ENCODE results near the gene BCKDHA.

Gene BCKDHA

DNA sequence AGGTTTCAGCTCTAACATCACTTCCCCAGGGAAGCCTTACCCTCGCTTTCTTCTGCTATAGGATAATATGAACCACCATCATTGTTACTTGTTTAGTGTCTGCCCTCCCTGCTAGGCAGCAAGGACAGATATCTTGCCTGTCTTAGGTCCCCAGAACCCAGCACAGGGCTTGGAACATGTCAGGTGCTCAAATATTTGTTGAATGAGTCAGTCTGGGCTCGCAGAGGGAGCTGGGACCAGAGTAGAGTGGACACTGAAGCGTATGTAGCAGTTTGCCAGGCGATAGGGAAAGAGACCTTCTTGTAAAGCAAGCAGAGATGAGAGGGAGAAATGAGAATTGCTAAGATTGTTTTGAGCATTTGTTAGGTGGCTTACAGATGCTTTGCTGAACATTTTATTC is 11.7 kb downstream of the BCKDHA start:
- H3K9me3 Mint-ChIP-seq, result no peaks in the 10 kb centered on the region
- no peak overlapping the region for H3K4me3 Mint-ChIP-seq
- H3K4me1 Mint-ChIP-seq, result peaks cover 5% of the 10 kb centered on the region
- DNase-seq (no peak), ATAC-seq (no peak)
- H3K27ac Mint-ChIP-seq, result no peak overlapping the region
- H3K27me3 Mint-ChIP-seq, result no peaks in the 10 kb centered on the region

DNA sequence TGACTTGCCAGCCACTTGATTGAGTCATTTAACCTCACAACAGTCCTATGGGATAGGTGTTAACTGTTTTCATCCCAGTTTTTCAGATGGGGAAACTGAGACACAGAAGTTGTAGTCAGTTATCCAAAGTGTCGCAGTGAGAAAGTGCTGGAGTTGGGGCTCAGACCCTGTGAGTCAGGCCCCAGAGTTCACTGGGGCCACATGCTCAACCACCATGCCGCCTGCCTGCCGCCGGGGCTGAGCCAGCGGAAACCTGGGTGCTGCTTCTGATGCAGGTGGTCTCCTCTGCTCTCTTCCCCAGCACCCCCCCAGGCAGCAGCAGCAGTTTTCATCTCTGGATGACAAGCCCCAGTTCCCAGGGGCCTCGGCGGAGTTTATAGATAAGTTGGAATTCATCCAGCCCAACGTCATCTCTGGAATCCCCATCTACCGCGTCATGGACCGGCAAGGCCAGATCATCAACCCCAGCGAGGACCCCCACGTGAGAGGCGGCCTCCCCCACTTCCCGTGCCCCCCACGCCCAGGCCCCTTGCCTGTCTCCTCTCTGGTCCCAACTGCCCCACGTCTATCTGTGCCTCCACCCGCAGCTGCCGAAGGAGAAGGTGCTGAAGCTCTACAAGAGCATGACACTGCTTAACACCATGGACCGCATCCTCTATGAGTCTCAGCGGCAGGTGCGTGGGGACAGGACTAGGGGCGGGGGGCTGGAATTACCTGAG is 12.9 kb downstream of the BCKDHA start:
- peak overlapping the region in 1 of 2 donors; percentile 21 for H3K27ac Mint-ChIP-seq
- no peak overlapping the region for H3K4me3 Mint-ChIP-seq
- no peaks in the 10 kb centered on the region for H3K9me3 Mint-ChIP-seq
- ATAC-seq (no peak), DNase-seq (no peak)
- H3K27me3 Mint-ChIP-seq, result no peaks in the 10 kb centered on the region
- H3K4me1 Mint-ChIP-seq, result peaks cover 5% of the 10 kb centered on the region

DNA sequence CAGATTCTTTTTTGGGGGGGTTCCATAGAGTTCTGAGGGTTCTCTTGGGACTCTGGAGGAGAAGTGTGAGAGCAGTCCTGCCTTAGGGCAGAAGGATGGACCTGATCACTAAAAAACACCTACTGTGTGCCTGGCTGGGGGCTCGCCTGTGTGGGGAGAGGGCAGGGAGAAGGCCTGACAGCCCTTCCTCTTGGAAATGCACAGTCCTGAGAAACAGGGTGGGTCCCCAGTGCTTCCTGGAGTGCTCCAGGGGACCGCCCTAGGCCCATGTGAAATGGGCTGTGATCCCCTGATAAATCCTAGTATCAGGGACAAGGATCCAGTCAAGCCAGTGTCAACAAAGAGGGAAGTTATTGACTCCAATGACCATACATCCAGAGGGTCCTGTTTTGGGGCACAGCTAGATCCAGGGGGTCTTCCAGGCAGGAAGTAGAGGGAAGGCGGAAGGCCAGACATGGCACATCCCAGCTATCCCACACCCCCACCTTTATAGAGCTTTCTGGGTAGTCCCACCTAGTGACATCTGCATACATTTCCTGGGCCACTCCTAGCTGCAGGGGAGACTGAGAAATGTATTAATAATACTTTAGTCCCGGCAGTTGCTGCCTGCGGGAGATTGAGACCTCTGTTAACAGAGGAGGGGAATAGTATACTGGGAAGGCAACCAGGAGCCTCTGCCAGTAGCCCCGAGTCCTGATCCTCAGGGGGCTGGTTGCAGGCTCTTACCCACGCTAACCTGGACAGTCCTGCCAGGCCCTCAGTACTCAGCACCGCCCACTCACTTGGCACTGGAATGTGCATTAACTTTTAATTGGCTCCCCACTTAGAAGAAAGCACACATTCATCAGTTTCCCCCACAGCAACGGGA is 13.7 kb downstream of the BCKDHA start:
- Mint-ChIP-seq H3K27ac (no peak overlapping the region), H3K4me3 (no peak overlapping the region), H3K4me1 (peaks cover 5% of the 10 kb centered on the region), H3K27me3 (no peaks in the 10 kb centered on the region), H3K9me3 (no peaks in the 10 kb centered on the region)
- ATAC-seq (no peak), DNase-seq (no peak)

GRCh38 chr19:41411968-41412265 is 14.3 kb downstream of the BCKDHA start:
- Mint-ChIP-seq H3K27me3 (no peaks in the 10 kb centered on the region), H3K4me1 (peaks cover 5% of the 10 kb centered on the region), H3K4me3 (no peak overlapping the region), H3K9me3 (no peaks in the 10 kb centered on the region), H3K27ac (peak overlapping the region in 1 of 2 donors; percentile 59)
- ATAC-seq (no peak), DNase-seq (no peak)

GRCh38 chr19:41412953-41413352 is 15.3 kb downstream of the BCKDHA start:
- no peak for DNase-seq
- peaks cover 5% of the 10 kb centered on the region for H3K4me1 Mint-ChIP-seq
- H3K27ac Mint-ChIP-seq, result no peak overlapping the region
- ATAC-seq, result no peak
- H3K27me3 Mint-ChIP-seq, result no peaks in the 10 kb centered on the region
- no peaks in the 10 kb centered on the region for H3K9me3 Mint-ChIP-seq
- H3K4me3 Mint-ChIP-seq, result no peak overlapping the region

- Mint-ChIP-seq H3K27ac (no peak overlapping the region), H3K4me1 (peaks cover 5% of the 10 kb centered on the region), H3K27me3 (no peaks in the 10 kb centered on the region), H3K4me3 (no peak overlapping the region), H3K9me3 (no peaks in the 10 kb centered on the region)
- ATAC-seq (no peak), DNase-seq (no peak)
Observed at GRCh38 chr19:41413947-41414346, 16.3 kb downstream of the BCKDHA start.

DNA sequence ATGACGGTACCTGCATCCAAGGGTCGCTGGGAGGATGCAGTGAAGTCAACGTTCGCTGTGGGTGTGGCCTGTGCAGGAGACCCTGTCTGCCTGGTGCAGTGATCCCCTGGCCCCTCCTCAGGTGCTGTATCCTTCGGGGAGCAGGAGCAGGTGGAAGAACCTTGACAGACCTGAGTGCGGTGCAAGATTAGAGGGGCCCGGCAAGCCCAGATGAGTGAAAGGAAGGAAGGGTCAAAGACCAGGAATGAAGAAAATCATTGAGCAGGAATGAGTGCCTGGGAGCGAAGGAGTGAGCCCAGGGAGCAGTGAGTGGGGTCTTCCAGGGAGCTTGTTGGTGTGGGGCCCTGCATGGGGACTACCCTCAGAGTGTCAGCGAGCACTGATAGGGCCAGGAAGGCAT is 16.8 kb downstream of the BCKDHA start:
- Mint-ChIP-seq H3K9me3 (no peaks in the 10 kb centered on the region), H3K27ac (peak overlapping the region in 1 of 2 donors; percentile 0)

GRCh38 chr19:41415154-41415571 is 17.5 kb downstream of the BCKDHA start:
- no peak overlapping the region for H3K4me3 Mint-ChIP-seq
- H3K4me1 Mint-ChIP-seq, result peaks cover 5% of the 10 kb centered on the region
- no peak overlapping the region for H3K27ac Mint-ChIP-seq
- DNase-seq, result no peak
- ATAC-seq, result no peak
- no peaks in the 10 kb centered on the region for H3K27me3 Mint-ChIP-seq
- H3K9me3 Mint-ChIP-seq, result no peaks in the 10 kb centered on the region

More for the DNA sequence above, 16.8 kb downstream of the BCKDHA start:
- no peak overlapping the region for H3K4me3 Mint-ChIP-seq
- no peaks in the 10 kb centered on the region for H3K27me3 Mint-ChIP-seq
- ATAC-seq (no peak), DNase-seq (no peak)
- peaks cover 5% of the 10 kb centered on the region for H3K4me1 Mint-ChIP-seq

DNA sequence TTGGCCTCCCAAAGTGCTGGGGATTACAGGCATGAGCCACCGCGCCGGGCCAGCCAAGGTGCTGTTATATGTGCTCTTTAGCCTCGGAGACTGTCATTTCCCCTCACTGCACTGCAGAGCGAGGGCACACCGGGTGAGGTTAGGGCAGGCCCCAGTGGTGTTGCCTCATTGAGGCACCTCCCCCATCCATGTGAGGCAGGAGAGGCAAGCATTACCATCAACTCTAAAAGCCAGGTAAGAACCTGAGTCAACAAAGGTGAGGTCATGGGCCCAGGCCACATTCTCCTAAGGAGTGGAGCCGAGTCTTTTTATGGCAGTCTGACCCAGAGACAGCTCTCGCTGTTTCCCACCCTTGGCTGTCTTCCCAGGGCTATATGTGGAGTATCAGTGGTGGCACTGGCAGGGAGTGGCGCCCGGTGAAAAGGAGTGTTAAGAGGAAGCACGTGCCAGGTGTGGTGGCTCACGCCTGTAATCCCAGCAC is 18.6 kb downstream of the BCKDHA start:
- Mint-ChIP-seq H3K4me3 (no peak overlapping the region), H3K27me3 (no peaks in the 10 kb centered on the region), H3K27ac (no peak overlapping the region), H3K4me1 (no peaks in the 10 kb centered on the region), H3K9me3 (no peaks in the 10 kb centered on the region)
- ATAC-seq (no peak), DNase-seq (no peak)

DNA sequence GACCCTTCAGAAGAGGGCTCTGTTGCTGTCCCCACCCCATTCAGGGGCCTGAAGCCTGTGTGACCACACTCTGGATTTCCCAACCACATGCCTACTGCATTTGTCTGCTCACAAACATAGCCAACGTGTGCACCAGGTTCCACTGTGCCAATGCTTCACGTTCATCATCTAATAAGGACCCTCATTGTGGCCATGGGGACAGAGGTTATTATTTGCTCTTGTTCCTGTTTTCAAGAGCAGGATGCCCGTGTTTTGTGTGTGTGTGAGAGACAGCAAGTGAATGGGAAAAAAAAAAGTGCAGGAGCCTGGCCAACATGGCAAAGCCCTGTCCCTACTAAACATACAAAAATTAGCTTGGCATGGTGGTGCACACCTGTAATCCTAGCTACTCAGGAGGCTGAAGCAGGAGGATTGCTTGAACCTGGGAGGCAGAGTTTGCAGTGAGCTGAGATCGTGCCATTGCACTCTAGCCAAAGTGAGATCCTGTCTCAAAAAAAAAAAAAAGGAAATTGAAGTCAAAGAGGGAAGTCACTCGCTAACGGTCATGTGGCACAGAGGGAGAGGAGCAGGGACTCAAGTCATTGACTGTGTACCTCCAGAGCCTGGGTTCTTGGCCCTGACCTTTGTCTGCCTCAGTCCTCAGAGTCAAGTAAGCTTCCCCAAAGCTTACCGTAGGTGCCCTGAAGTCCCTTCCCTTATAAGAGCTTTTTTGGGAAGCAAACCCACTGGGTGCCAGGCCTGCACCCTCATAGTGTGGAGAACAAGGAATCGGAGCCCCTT is 22.7 kb downstream of the BCKDHA start:
- Mint-ChIP-seq H3K27me3 (no peaks in the 10 kb centered on the region), H3K4me1 (no peaks in the 10 kb centered on the region), H3K27ac (no peak overlapping the region), H3K9me3 (no peaks in the 10 kb centered on the region), H3K4me3 (no peak overlapping the region)
- no peak for DNase-seq
- no peak for ATAC-seq

- Mint-ChIP-seq H3K27ac (no peak overlapping the region), H3K27me3 (no peaks in the 10 kb centered on the region), H3K4me1 (peaks cover 1% of the 10 kb centered on the region), H3K9me3 (no peaks in the 10 kb centered on the region), H3K4me3 (no peak overlapping the region)
- DNase-seq (no peak), ATAC-seq (no peak)
Observed at GRCh38 chr19:41421314-41421713, 23.7 kb downstream of the BCKDHA start.

GRCh38 chr19:41421973-41422372 is 24.4 kb downstream of the BCKDHA start:
- H3K4me1 Mint-ChIP-seq, result peaks cover 8% of the 10 kb centered on the region
- H3K4me3 Mint-ChIP-seq, result no peak overlapping the region
- DNase-seq (no peak), ATAC-seq (no peak)
- no peaks in the 10 kb centered on the region for H3K27me3 Mint-ChIP-seq
- no peak overlapping the region for H3K27ac Mint-ChIP-seq
- H3K9me3 Mint-ChIP-seq, result no peaks in the 10 kb centered on the region

DNA sequence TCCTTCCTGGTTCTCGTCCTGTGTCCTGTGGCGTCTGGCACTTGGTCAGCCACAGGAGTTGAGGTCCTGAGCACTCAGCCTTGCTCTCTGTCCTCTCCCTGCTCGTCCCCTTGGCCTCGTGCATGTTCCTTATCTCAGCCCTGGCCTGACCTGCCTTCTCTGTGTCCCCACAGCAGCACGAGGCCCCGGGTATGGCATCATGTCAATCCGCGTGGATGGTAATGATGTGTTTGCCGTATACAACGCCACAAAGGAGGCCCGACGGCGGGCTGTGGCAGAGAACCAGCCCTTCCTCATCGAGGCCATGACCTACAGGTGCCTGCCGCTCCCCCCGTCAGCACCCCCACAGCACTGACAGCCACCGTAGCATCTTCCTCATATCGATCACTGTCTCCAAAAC is 24.8 kb downstream of the BCKDHA start:
- H3K27ac Mint-ChIP-seq, result no peak overlapping the region
- H3K9me3 Mint-ChIP-seq, result no peaks in the 10 kb centered on the region
- H3K4me3 Mint-ChIP-seq, result no peak overlapping the region
- no peak for DNase-seq
- H3K27me3 Mint-ChIP-seq, result no peaks in the 10 kb centered on the region
- peaks cover 13% of the 10 kb centered on the region for H3K4me1 Mint-ChIP-seq
- ATAC-seq, result no peak

GRCh38 chr19:41422955-41423354 is 25.3 kb downstream of the BCKDHA start:
- Mint-ChIP-seq H3K4me3 (no peak overlapping the region), H3K9me3 (no peaks in the 10 kb centered on the region), H3K4me1 (peaks cover 18% of the 10 kb centered on the region), H3K27ac (no peak overlapping the region), H3K27me3 (no peaks in the 10 kb centered on the region)
- ATAC-seq (no peak), DNase-seq (no peak)

GRCh38 chr19:41424335-41425173 is 26.9 kb downstream of the BCKDHA start:
- H3K9me3 Mint-ChIP-seq, result no peaks in the 10 kb centered on the region
- DNase-seq (no peak), ATAC-seq (no peak)
- H3K27ac Mint-ChIP-seq, result no peak overlapping the region
- H3K4me3 Mint-ChIP-seq, result no peak overlapping the region
- H3K27me3 Mint-ChIP-seq, result no peaks in the 10 kb centered on the region
- H3K4me1 Mint-ChIP-seq, result peaks cover 32% of the 10 kb centered on the region

Measured in stimulated activated naive CD8-positive, alpha-beta T cell treated with anti-CD3 and anti-CD28 coated beads, Interleukin-15, amount 100 ng/mL, for 72 hours (primary cell).